ENCODE measurements around the gene LPAR4.
"Not testable (repeated sequence)": the region's sequence is repeated elsewhere in the genome, so short reads cannot be mapped to it uniquely, and the experiment has no call there.

The LPAR4 gene

GRCh38 chrX:78747489-78747888 is at the start of gene LPAR4:
Gene LPAR4 (plus strand): TSS chrX:78747720. CDS start chrX:78754870, 7,150 bp downstream.
- no peak for DNase-seq

DNA sequence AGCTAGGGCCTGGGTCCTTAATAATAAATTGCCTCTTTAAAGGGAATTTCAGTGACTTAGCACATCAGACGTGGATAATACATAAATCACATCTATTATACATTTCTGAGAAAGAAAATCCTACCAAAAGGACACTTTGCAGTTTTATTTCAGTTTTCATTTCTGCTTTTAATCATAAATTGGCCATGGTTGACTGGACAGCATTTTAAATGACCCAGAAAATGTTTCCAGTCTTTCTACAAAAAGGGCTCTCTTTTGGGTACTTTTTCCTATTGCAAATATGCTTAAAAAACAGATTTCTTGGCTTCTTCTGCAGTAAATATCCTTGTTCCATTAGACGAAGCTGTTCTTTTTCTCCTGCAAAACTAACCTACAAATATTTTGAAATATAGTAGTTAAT is 41.4 kb upstream of the LPAR4 start:
- no peak for DNase-seq

GRCh38 chrX:78708262-78708661 is 39.3 kb upstream of the LPAR4 start:
- no peak for DNase-seq

DNA sequence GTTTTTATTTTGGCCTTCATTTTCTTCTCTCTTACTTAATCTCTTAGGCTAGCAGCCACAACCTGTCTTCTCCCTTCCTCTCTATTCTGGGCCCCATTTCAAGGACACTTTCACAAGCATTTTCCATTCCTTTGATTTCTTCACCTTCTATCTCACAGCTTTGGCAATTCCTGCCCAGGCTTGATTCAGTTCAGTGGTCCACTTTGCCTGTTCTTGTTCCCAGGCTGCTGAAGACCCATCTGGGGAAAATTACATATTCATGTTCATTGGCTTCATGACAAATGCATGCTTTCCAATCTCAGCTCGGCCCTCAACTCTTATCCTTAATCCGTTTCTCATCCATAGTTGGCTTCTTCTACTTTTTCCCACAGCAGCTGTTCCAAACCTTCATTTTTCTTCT is 38.7 kb upstream of the LPAR4 start:
- no peak for DNase-seq

- DNase-seq = no peak
Observed at GRCh38 chrX:78710171-78710570, 37.3 kb upstream of the LPAR4 start.

DNA sequence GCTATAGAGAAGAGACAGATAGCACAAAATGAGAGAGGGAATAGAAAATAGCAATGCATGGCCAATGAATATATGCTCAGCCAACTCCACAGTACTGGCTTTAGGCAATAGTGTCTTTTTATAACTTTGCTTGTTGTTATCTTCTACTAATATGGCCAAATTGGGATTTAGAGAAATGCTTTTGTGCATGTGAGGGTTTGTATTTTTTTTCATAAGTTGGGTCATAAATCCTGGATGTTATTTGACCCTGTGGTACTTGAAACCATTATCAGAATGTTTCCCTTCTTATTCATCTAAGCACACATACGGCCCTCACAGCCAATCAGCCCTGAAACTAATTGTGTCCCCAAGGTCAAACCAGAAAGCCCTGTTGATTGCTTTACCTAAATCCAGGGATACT is 35.2 kb upstream of the LPAR4 start:
- no peak for DNase-seq

DNA sequence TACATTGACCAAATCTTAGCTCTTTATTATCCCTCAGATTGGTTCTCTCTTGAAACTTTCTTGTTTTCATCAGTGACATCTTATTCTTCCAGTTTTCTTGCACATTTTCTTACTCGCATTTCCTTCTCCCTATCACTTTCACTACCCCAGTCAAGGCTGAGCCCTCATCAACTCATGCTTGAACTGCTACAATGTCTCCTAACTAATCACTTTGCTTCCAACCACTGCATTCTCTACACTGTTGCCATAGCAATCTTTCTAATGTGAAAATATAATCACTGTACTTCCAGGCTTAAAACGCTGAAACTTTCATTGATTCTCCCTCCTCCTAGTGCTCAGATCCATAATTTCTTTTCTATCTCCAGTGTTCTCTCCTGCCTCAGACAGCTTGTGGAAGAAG is 22.2 kb upstream of the LPAR4 start:
- no peak for DNase-seq

DNA sequence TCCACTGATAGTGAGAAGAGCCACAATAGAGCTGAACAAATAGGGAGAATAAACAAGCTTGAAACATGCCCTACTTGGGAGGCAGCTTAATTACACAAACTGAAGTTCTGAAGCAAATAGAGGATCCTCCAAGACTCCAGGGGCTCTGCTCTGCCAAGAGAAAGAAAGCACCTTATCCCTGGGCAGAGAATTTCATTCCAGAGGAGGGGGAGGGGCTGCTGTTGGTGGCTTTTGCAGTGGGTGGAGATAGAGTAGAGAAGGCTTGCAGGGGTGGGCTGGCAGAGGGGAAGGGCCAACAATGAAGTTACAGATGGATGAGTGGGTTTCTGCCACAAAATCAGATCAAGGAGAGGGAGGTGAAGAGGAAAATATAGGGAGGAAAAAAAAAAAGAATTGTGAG is 1.0 kb upstream of the LPAR4 start:
- DNase-seq = no peak

DNA sequence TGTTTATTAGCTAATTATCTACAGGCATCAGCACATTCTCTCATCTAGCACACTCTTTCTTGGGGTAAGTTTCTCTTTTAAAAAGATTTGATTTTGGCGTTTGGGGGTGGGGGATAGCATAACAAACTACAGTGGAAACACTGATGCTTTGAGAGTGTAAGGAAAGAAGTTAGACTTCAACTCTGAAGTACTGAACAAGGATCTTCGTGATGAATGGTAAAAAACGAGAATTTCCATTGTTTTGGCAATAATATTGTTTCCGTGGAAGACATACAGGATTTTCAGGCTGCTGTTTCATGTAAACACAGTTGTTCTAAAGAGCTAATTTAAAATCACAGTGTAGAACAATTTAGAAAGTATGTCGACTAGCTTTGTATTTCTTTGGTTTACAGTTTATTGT is 451 bp downstream of the LPAR4 start:
- DNase-seq = no peak

- no peak for DNase-seq
Observed at GRCh38 chrX:78748846-78749245, 1.3 kb downstream of the LPAR4 start.

GRCh38 chrX:78753571-78753970 is 6.1 kb downstream of the LPAR4 start:
- DNase-seq = no peak

DNA sequence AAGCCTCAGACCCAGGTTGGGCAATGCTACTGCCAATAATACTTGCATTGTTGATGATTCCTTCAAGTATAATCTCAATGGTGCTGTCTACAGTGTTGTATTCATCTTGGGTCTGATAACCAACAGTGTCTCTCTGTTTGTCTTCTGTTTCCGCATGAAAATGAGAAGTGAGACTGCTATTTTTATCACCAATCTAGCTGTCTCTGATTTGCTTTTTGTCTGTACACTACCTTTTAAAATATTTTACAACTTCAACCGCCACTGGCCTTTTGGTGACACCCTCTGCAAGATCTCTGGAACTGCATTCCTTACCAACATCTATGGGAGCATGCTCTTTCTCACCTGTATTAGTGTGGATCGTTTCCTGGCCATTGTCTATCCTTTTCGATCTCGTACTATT is 7.4 kb downstream of the LPAR4 start:
- DNase-seq = no peak

DNA sequence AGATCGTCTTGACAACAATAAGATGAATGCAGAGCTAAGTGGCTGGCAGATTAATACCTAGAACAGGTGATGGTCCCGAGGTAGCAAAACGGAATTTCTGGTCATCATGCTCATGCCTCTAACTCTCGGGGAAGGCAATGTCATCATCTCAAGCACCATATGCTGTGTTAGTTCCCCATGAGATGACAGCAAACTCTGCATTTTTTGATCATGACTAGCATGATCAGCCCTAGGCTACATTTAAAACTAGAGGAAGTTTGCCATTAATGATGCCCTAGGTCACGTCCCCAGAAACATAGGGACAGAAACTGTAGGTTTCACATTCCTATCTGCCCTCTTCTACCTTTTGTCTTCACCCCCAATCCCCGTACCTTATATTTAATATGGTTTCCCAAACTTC is 11.6 kb downstream of the LPAR4 start:
- no peak for DNase-seq

- no peak for DNase-seq
Observed at GRCh38 chrX:78769101-78769755, 21.7 kb downstream of the LPAR4 start.

- DNase-seq = no peak
Observed at GRCh38 chrX:78769946-78770345, 22.4 kb downstream of the LPAR4 start.

GRCh38 chrX:78796916-78797315 is 49.4 kb downstream of the LPAR4 start:
- no peak for DNase-seq

DNA sequence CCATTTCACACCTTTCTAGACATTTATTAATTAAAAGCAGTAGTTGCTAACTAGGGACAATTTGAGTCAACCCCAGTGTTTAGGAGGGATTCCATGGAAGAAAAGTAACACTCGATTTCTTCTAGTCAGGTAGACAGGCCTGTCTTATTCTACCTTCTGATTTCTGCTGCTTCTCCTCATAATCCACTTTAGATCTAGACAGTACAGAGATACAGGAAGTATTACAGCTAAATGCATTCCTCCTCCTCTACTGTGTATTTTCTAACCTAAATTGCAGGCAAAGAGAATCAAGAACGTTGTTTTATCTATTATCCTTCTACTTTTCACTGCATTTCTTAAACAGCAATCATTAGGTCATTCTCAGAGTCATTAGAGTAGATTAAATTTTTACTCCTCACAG is 52.6 kb downstream of the LPAR4 start:
- DNase-seq = no peak

- DNase-seq = peak; percentile 0
Observed at GRCh38 chrX:78800694-78801093, 53.2 kb downstream of the LPAR4 start.

DNA sequence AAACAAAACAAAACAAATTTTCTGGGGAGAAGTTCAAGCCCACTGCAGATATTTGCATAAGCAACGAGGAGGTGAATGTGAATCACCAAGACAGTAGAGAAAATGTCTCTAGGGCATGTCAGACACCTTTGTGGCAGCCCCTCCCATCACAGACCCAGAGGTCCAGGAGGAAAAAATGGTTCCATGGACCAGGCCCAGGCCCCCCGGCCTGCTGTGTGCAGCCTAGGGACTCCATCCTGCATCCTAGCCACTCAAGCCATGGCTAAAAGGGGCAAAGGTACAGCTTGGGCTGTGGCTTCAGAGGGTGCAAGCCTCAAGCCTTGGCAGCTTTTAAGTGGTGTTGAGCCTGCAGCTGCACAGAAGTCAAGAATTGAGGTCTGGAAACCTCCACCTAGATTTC is 54.0 kb downstream of the LPAR4 start:
- no peak for DNase-seq

GRCh38 chrX:78802526-78802925 is 55.0 kb downstream of the LPAR4 start:
- DNase-seq = not testable (repeated sequence)

Data from CD4-positive, alpha-beta T cell treated with Interleukin-4 for 4 hours (primary cell).